ENCODE data around the gene ST3GAL4. TPM values are rescaled to one million over a fixed set of nuclear protein-coding genes. Genes with fewer than 3 reads are reported as not detected.

The ST3GAL4 gene
- total RNA-seq, 1 experiment from 2014 or later = 17.3 TPM

DNA sequence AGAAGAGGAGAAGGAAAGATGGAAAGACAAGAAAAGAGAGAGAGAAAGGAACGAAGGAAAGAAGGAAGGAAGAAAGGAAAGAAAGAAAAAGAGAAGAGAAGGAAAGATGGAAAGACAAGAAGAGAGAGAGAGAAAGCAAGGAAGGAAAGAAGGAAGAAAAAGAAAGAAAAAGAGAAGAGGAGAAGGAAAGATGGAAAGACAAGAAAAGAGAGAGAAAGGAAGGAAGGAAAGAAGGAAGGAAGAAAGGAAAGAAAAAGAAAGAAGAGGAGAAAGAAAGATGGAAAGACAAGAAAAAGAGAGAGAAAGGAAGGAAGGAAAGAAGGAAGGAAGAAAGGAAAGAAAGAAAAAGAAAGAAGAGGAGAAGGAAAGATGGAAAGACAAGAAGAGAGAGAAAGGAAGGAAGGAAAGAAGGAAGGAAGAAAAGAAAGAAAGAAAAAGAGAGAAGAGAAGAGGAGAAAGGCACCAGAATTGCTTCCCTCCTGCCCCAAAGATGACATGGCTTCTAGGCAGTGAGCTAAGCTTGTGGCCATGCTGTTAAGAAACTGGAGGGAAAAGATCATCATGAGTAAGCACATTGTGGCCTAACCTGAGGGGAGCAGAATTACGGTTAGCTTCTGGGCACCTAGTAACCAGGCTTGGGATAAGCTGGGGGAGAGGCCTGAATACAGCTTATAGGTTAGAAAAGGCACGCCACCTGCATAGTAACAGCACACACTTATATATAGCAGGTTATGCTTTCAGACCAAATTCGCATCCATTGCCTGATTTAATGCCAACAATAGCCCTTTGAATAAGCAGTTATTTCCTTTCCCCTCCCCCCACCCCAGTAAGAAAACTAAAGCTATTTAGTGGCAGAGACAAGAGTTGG is 2.3 kb upstream of the ST3GAL4 start (continued):
- TF ChIP-seq ZNF396 (CRISPR knock-in tag; IDR thresholded peaks at IDR 0.05; ENCODE audit: borderline replicate concordance) = no peak

DNA sequence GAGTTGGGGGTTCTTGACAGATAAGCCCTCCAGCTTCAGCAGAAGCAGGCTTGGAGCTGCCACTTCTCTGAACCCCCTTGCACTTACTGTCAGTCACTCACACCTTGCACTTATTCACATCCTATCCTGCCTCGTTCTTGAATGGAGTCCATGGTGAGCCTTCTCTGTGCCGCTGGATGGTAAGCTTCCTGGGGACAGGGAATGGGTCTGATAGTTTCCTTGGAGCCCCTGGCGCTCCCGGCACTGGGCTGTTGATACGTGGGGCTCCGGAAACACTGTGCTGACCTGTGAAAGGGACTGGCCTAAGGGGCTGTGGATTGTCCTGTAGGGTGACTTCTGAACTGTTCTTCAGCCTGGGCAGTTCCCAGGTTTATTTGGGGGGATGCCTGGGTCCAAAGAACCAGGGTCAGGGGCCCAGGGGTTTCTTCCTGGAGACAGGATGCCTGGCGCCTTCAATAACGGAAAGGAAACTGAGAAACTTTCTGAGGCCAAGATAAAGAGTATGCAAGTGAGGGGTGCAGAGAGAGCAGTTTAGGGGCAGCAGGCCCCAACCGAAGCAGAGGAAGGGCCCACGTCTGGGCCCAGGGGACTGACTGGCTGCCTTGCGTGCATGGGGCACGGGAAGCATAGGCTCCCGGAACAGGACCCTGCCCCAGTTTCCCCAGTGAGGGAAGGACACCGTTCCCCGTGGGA is 709 bp upstream of the ST3GAL4 start:
- H3K4me1 Mint-ChIP-seq = peaks cover 49% of the 10 kb centered on the region
- TF ChIP-seq, protein P1, sequence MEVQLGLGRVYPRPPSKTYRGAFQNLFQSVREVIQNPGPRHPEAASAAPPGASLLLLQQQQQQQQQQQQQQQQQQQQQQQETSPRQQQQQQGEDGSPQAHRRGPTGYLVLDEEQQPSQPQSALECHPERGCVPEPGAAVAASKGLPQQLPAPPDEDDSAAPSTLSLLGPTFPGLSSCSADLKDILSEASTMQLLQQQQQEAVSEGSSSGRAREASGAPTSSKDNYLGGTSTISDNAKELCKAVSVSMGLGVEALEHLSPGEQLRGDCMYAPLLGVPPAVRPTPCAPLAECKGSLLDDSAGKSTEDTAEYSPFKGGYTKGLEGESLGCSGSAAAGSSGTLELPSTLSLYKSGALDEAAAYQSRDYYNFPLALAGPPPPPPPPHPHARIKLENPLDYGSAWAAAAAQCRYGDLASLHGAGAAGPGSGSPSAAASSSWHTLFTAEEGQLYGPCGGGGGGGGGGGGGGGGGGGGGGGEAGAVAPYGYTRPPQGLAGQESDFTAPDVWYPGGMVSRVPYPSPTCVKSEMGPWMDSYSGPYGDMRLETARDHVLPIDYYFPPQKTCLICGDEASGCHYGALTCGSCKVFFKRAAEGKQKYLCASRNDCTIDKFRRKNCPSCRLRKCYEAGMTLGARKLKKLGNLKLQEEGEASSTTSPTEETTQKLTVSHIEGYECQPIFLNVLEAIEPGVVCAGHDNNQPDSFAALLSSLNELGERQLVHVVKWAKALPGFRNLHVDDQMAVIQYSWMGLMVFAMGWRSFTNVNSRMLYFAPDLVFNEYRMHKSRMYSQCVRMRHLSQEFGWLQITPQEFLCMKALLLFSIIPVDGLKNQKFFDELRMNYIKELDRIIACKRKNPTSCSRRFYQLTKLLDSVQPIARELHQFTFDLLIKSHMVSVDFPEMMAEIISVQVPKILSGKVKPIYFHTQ (CRISPR knock-in tag; IDR thresholded peaks at IDR 0.05) = no peak
- TF ChIP-seq NFE2L1 (CRISPR knock-in tag; IDR thresholded peaks at IDR 0.05) = no peak
- TF ChIP-seq, protein P2, sequence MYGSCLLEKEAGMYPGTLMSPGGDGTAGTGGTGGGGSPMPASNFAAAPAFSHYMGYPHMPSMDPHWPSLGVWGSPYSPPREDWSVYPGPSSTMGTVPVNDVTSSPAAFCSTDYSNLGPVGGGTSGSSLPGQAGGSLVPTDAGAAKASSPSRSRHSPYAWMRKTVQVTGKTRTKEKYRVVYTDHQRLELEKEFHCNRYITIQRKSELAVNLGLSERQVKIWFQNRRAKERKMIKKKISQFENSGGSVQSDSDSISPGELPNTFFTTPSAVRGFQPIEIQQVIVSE (CRISPR knock-in tag; IDR thresholded peaks at IDR 0.05; ENCODE audit: borderline replicate concordance) = no peak
- TF ChIP-seq NR3C1 (CRISPR knock-in tag; conservative IDR thresholded peaks at IDR 0.05; ENCODE audit: low read depth) = no peak
- no peak for TF ChIP-seq SOX15 (CRISPR knock-in tag; IDR thresholded peaks at IDR 0.05)
- TF ChIP-seq MXD4 (CRISPR knock-in tag; IDR thresholded peaks at IDR 0.05; ENCODE audit: borderline replicate concordance) = no peak
- TF ChIP-seq ELF4 (CRISPR knock-in tag; IDR thresholded peaks at IDR 0.05; ENCODE audit: low read depth) = no peak
- TF ChIP-seq JAZF1 (CRISPR knock-in tag; IDR thresholded peaks at IDR 0.05) = no peak
- TF ChIP-seq, protein P3, sequence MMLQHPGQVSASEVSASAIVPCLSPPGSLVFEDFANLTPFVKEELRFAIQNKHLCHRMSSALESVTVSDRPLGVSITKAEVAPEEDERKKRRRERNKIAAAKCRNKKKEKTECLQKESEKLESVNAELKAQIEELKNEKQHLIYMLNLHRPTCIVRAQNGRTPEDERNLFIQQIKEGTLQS (CRISPR knock-in tag; conservative IDR thresholded peaks at IDR 0.05) = no peak
- TF ChIP-seq, protein P4, sequence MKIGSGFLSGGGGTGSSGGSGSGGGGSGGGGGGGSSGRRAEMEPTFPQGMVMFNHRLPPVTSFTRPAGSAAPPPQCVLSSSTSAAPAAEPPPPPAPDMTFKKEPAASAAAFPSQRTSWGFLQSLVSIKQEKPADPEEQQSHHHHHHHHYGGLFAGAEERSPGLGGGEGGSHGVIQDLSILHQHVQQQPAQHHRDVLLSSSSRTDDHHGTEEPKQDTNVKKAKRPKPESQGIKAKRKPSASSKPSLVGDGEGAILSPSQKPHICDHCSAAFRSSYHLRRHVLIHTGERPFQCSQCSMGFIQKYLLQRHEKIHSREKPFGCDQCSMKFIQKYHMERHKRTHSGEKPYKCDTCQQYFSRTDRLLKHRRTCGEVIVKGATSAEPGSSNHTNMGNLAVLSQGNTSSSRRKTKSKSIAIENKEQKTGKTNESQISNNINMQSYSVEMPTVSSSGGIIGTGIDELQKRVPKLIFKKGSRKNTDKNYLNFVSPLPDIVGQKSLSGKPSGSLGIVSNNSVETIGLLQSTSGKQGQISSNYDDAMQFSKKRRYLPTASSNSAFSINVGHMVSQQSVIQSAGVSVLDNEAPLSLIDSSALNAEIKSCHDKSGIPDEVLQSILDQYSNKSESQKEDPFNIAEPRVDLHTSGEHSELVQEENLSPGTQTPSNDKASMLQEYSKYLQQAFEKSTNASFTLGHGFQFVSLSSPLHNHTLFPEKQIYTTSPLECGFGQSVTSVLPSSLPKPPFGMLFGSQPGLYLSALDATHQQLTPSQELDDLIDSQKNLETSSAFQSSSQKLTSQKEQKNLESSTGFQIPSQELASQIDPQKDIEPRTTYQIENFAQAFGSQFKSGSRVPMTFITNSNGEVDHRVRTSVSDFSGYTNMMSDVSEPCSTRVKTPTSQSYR (CRISPR knock-in tag; IDR thresholded peaks at IDR 0.05) = no peak
- TF ChIP-seq ESRRA (CRISPR knock-in tag; IDR thresholded peaks at IDR 0.05; ENCODE audit: borderline replicate concordance) = no peak
- no peaks in the 10 kb centered on the region for H3K9me3 Mint-ChIP-seq
- H3K4me3 Mint-ChIP-seq = peak overlapping the region; percentile 91
- H3K27me3 Mint-ChIP-seq (ENCODE audit: low read depth) = no peaks in the 10 kb centered on the region
- 0 out of 2 replicates have a peak overlapping the region, but pooled peaks have one; percentile 53 for H3K27ac Mint-ChIP-seq
- POLR2A ChIA-PET = interaction anchor here (1.0 kb wide), 1 partner anchor 8 kb away, joined by 3 read pairs; no protein-coding TSS in a partner anchor
- CTCF ChIA-PET = interaction anchor here (0.7 to 2.9 kb wide), 5 partner anchors 17 to 126 kb away, joined by 3 to 16 read pairs (median 6); no protein-coding TSS in a partner anchor
- peaks cover 8% of the 10 kb centered on the region for H3K36me3 Mint-ChIP-seq
- DNase-seq (ENCODE audit: low spot score) = no peak
- peak; percentile 14 for ATAC-seq
